GM23248 (cell line): Measurements from ENCODE around the gene PPP2R2B. TPM values are rescaled to one million over a fixed set of nuclear protein-coding genes. Genes with fewer than 3 reads are reported as not detected.
"Not testable (repeated sequence)": the region's sequence is repeated elsewhere in the genome, so short reads cannot be mapped to it uniquely, and the experiment has no call there.

Experiments used
- DNase-seq: peaks from one replicate; pipeline ENCODE4 v3.0.0-alpha.2; 2015
- H2AFZ ChIP-seq: fragments of 200-600 bp; sonication (generic); 2 replicates; pipeline ENCODE4 v1.6.1; 2016; ENCODE audit warnings: antibody characterized with exemption
- H3F3A ChIP-seq: fragments of 200-600 bp; sonication (generic); 2 replicates; pipeline ENCODE4 v1.6.1; 2016; ENCODE audit warnings: mild to moderate bottlenecking, antibody characterized with exemption, mixed run types; ENCODE audit not compliant: insufficient read depth
- H3K27ac ChIP-seq: fragments of 200-600 bp; sonication (generic); 2 replicates; pipeline ENCODE4 v1.5.1; 2016; ENCODE audit warnings: mild to moderate bottlenecking
- H3K27me3 ChIP-seq: fragments of 200-600 bp; sonication (generic); replicated peaks from 2 replicates; pipeline ENCODE4 v1.6.1; 2016; ENCODE audit warnings: mild to moderate bottlenecking; ENCODE audit not compliant: insufficient read depth
- H3K36me3 ChIP-seq: fragments of 200-600 bp; sonication (generic); 2 replicates; pipeline ENCODE4 v1.6.1; 2016; ENCODE audit warnings: low read depth, mild to moderate bottlenecking
- H3K4me1 ChIP-seq: fragments of 200-600 bp; sonication (generic); 2 replicates; pipeline ENCODE4 v1.6.1; 2016; ENCODE audit warnings: mild to moderate bottlenecking; ENCODE audit not compliant: insufficient read depth
- H3K4me2 ChIP-seq: fragments of 200-600 bp; sonication (generic); one replicate; pipeline ENCODE4 v1.6.1; 2016; ENCODE audit warnings: mild to moderate bottlenecking; ENCODE audit not compliant: unreplicated experiment
- H3K4me3 ChIP-seq: fragments of 200-600 bp; sonication (generic); 2 replicates; pipeline ENCODE4 v1.5.1; 2016; ENCODE audit warnings: mild to moderate bottlenecking
- H3K79me2 ChIP-seq: fragments of 200-600 bp; sonication (generic); 2 replicates; pipeline ENCODE4 v1.6.1; 2016; ENCODE audit warnings: mild to moderate bottlenecking; ENCODE audit not compliant: insufficient read depth
- H3K9ac ChIP-seq: fragments of 200-600 bp; sonication (generic); 2 replicates; pipeline ENCODE4 v1.6.1; 2016; ENCODE audit warnings: mild to moderate bottlenecking
- H3K9me2 ChIP-seq: fragments of 200-600 bp; sonication (generic); 2 replicates; pipeline ENCODE4 v1.6.1; 2016; ENCODE audit warnings: mixed run types, mild to moderate bottlenecking, moderate library complexity; ENCODE audit not compliant: insufficient read depth
- H3K9me3 ChIP-seq: fragments of 200-600 bp; sonication (generic); one replicate; pipeline ENCODE4 v1.6.1; 2017; ENCODE audit warnings: low read depth
- H4K20me1 ChIP-seq: fragments of 200-600 bp; sonication (generic); 2 replicates; pipeline ENCODE4 v1.6.0; 2016; ENCODE audit not compliant: insufficient read depth
- EZH2 ChIP-seq: fragments of 200-600 bp; sonication (generic); IDR thresholded peaks from 2 replicates; pipeline ENCODE4 v1.6.1; 2018; ENCODE audit warnings: antibody characterized with exemption, mild to moderate bottlenecking; ENCODE audit not compliant: insufficient read depth, poor library complexity, severe bottlenecking
- EZH2phosphoT487 ChIP-seq: fragments of 200-600 bp; sonication (generic); IDR thresholded peaks from 2 replicates; pipeline ENCODE4 v1.6.1; 2018; ENCODE audit warnings: antibody characterized with exemption, moderate library complexity, mild to moderate bottlenecking, low read depth; ENCODE audit not compliant: insufficient read depth
- WGBS, 2 experiments: methylation state at CpG; one replicate each; pipeline ENCODE4 v1.1.6; 2015 to 2017; ENCODE audit warnings: low lambda C conversion rate in 2 of 2, low coverage in 1 of 2; ENCODE audit errors: missing lambda C conversion rate in 2 of 2; 5-methylcytosine and 5-hydroxymethylcytosine counted together
- in situ Hi-C: fragments of 300-500 bp; cut with MboI; formaldehyde crosslinking; loops from 2 replicates; pipeline ENCODE4 v1.15.0; 2020
- polyA plus RNA-seq: library from polyadenylated mRNA; unstranded; fragments of >200 nt; fragmentation: Nextera tagmentation; extraction: Ambion mirVana; gene quantifications from 2 replicates; pipeline ENCODE4 v1.2.1, GENCODE V29; 2016
- total RNA-seq: library from RNA; depleted of rRNA; stranded (reverse); fragments of >200 nt; shearing (Covaris generic); gene quantifications from 2 replicates; pipeline ENCODE4 v1.2.3, GENCODE V29; 2014

Gene PPP2R2B
- total and polyA plus RNA-seq, 2 experiments from 2014 or later = 0.11 to 0.28 TPM

DNA sequence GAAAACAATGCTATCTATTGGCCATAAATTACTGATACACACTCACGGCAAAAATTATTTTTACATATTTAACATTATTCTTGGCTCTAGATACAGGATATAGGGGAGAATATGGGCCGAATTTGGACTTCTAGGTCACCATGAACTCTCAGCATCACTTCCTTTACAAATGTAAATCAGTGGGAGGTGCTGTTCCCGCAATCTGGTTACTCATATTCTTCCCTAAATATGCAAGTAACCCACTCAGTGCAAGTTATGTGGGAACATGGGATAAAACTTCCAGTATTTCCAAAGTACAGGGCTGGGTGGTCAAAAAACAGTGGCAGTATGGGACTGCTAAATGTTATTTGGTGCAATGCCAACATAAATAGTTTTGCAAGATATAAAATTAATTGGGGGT lies 145.6 kb downstream of the PPP2R2B start:
- H3K9me3 ChIP-seq = no peaks in the 10 kb centered on the region
- peaks cover 25% of the 10 kb centered on the region for H3K4me1 ChIP-seq
- no peak overlapping the region for H3K4me2 ChIP-seq
- no peaks in the 10 kb centered on the region for H3K79me2 ChIP-seq
- H3K9me2 ChIP-seq = no peaks in the 10 kb centered on the region
- no peaks in the 10 kb centered on the region for H3K36me3 ChIP-seq
- TF ChIP-seq EZH2phosphoT487 (no peak), EZH2 (no peak)
- H2AFZ ChIP-seq = no peak overlapping the region
- in situ Hi-C loops = no loop called here
- peaks cover 23% of the 10 kb centered on the region for H3F3A ChIP-seq
- no peak overlapping the region for H3K27ac ChIP-seq
- no peak overlapping the region for H3K4me3 ChIP-seq
- no peak overlapping the region for H3K9ac ChIP-seq
- H4K20me1 ChIP-seq = no peaks in the 10 kb centered on the region
- no peak for DNase-seq
- 26 to 45% methylated on average over 3 of the region's 3 CpGs for WGBS, 2 experiments
- no peaks in the 10 kb centered on the region for H3K27me3 ChIP-seq

DNA sequence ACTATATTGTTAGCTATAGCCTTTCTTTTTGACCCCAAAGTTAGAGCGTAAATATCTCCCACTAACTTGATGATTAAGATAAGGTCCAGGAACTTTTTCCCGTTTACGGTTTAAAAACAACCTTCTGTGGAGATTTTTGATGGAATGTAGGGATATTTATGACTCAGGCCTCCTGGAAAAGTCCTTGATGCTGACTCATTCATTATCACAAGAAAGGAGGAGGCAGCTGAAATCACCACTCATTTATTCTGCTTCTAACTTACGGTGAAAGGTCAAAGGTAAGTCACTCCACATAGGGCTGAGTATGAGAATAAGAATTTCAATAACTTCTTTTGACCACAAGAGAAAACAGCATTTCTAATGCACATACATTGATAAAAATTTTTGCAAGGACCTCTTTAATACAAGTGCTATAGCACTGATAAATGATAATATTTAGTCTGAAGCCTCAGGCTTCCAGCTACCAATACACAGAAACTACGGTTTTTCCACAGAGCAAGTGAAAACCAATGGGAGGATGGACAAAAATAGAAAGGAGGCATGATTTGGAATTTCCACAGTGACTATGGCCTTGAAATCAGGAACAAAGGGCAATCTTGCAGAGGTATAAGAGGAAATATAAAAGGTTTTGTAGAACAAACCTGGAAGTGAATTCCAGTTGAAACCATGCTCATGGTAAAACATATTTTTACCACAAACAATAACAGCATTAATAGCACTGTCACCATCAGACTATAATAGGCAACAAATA lies 146.5 kb downstream of the PPP2R2B start:
- no peak overlapping the region for H3K4me3 ChIP-seq
- no peaks in the 10 kb centered on the region for H3K9me3 ChIP-seq
- TF ChIP-seq EZH2 = no peak
- TF ChIP-seq EZH2phosphoT487 = no peak
- peak overlapping the region; percentile 67 for H3K4me2 ChIP-seq
- no peaks in the 10 kb centered on the region for H4K20me1 ChIP-seq
- peaks cover 25% of the 10 kb centered on the region for H3K4me1 ChIP-seq
- peak; percentile 84 for DNase-seq
- H3K9ac ChIP-seq = no peak overlapping the region
- no peaks in the 10 kb centered on the region for H3K9me2 ChIP-seq
- no peaks in the 10 kb centered on the region for H3K79me2 ChIP-seq
- in situ Hi-C loops = no loop called here
- H3K27me3 ChIP-seq = no peaks in the 10 kb centered on the region
- H3K36me3 ChIP-seq = no peaks in the 10 kb centered on the region
- peak overlapping the region; percentile 26 for H3K27ac ChIP-seq
- WGBS, 2 experiments = 14 to 17% methylated on average over 5 of the region's 5 CpGs
- H3F3A ChIP-seq = peaks cover 23% of the 10 kb centered on the region
- H2AFZ ChIP-seq = no peak overlapping the region

DNA sequence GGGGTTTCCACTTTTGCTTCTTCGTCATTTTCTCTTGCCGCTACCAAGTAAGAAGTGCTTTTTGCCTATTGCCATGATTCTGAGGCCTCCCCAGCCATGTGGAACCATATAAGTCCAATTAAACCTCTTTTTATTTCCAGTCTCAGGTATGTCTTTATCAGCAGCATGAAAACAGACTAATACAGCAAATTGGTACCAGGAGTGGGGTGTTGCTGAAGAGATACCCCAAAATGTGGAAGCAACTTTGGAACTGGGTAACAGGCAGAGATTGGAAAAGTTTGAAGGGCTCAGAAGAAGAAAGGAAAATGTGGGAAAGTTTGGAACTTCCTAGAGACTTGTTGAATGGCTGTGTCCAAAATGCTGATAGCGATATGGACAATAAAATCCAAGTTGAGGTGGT lies 149.8 kb downstream of the PPP2R2B start:
- H3K36me3 ChIP-seq, H3K9me2 ChIP-seq, DNase-seq, H2AFZ ChIP-seq, H4K20me1 ChIP-seq, in situ Hi-C loops, H3K27ac ChIP-seq, H3K4me3 ChIP-seq, H3K4me2 ChIP-seq, H3K9ac ChIP-seq, H3K27me3 ChIP-seq, H3K9me3 ChIP-seq, H3K79me2 ChIP-seq: not testable (repeated sequence)
- Histone ChIP-seq H3F3A (peaks cover 23% of the 10 kb centered on the region), H3K4me1 (peaks cover 25% of the 10 kb centered on the region)
- WGBS, 2 experiments = 54 to 59% methylated on average over 3 of the region's 3 CpGs

DNA sequence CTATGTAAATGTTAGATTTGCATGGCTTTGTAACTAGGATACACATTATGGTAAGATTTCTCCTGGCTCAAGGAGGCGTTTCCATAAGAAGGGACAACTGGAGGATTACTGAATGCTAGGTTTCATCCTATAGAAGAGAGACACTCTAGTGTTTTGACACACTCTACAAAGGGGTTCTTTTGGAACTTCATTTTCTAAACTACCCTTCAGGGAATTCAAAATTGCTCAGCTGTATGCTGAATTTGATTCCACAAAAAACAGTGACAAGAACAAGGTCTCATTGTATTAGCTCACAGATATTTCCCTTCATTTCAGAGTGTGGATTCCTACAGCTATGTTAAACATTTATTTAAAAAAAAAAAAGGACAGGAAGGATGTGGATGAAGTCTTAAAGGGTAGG lies 151.7 kb downstream of the PPP2R2B start:
- no peaks in the 10 kb centered on the region for H3K36me3 ChIP-seq
- no peaks in the 10 kb centered on the region for H4K20me1 ChIP-seq
- H3K79me2 ChIP-seq = no peaks in the 10 kb centered on the region
- no peaks in the 10 kb centered on the region for H3K27me3 ChIP-seq
- no peaks in the 10 kb centered on the region for H3K9me2 ChIP-seq
- in situ Hi-C loops = no loop called here
- H3K27ac ChIP-seq = no peak overlapping the region
- WGBS, 2 experiments = 45 to 52% methylated on average over 1 of the region's 1 CpG
- no peak overlapping the region for H3K4me3 ChIP-seq
- H3F3A ChIP-seq = peaks cover 13% of the 10 kb centered on the region
- H3K4me2 ChIP-seq = no peak overlapping the region
- TF ChIP-seq EZH2phosphoT487 (no peak), EZH2 (no peak)
- H3K4me1 ChIP-seq = peaks cover 10% of the 10 kb centered on the region
- no peaks in the 10 kb centered on the region for H3K9me3 ChIP-seq
- H3K9ac ChIP-seq = no peak overlapping the region
- no peak for DNase-seq
- no peak overlapping the region for H2AFZ ChIP-seq
